Transverse colon (tissue), 4 donors: ENCODE results near the gene TXNL4B. TPM values are rescaled to one million over a fixed set of nuclear protein-coding genes. Genes with fewer than 3 reads are reported as not detected.

Experiments used
- DNase-seq: peaks from one replicate; pipeline ENCODE4 v3.0.0-alpha.2; 2019
- H3K27ac ChIP-seq, 4 donors: fragments of 200-600 bp; sonication (generic); 2 replicates each; pipeline ENCODE4 v1.5.1; 2016 to 2018; ENCODE audit warnings: inconsistent platforms in 4 of 4
- H3K27me3 ChIP-seq: fragments of 200-600 bp; sonication (generic); 2 replicates; pipeline ENCODE4 v1.5.1; 2017; ENCODE audit warnings: inconsistent platforms
- H3K36me3 ChIP-seq, 4 donors: fragments of 200-600 bp; sonication (generic); 2 replicates each; pipeline ENCODE4 v1.5.1; 2017 to 2019; ENCODE audit warnings: inconsistent platforms in 4 of 4
- H3K4me1 ChIP-seq, 4 donors: fragments of 200-600 bp; sonication (generic); 2 replicates each; pipeline ENCODE4 v1.5.1; 2017 to 2020; ENCODE audit warnings: inconsistent platforms in 4 of 4
- H3K4me3 ChIP-seq, 4 donors: fragments of 200-600 bp; sonication (generic); 1 replicate in 1 of 4; 2 replicates in 3 of 4; pipeline versions ENCODE4 v1.5.1 to v1.6.1; 2017 to 2019; ENCODE audit warnings: inconsistent platforms in 4 of 4
- H3K9me3 ChIP-seq, 2 donors: fragments of 200-600 bp; sonication (generic); 2 replicates each; pipeline ENCODE4 v1.5.1; 2017 to 2019; ENCODE audit warnings: inconsistent platforms in 2 of 2
- EP300 ChIP-seq: sonication (generic); formaldehyde crosslinking; IDR thresholded peaks from one replicate; pipeline ENCODE4 v1.6.1; 2017; ENCODE audit warnings: antibody characterized with exemption, low read depth
- POLR2A ChIP-seq: fragments of 450-650 bp; IDR thresholded peaks from one replicate; pipeline ENCODE4 v1.6.1; 2016; ENCODE audit warnings: antibody characterized with exemption, mild to moderate bottlenecking, moderate library complexity
- POLR2AphosphoS5 ChIP-seq, 3 donors: sonication (generic); formaldehyde crosslinking; IDR thresholded peaks; one replicate each; pipeline ENCODE4 v1.6.1; 2016; ENCODE audit warnings: antibody characterized with exemption in 3 of 3
- WGBS, 2 donors: methylation state at CpG; one replicate each; pipeline ENCODE4 v1.1.5; 2018; ENCODE audit warnings: low coverage in 1 of 2; 5-methylcytosine and 5-hydroxymethylcytosine counted together
- in situ Hi-C, 4 donors: fragments of 200-750 bp; cut with MboI; loops; one replicate each; pipeline versions ENCODE4 v1.15.0 to v1.15.1; 2017; ENCODE audit warnings: low sequenced_read_pairs in 3 of 4, low pct_ligation_motif_present in 1 of 4, low pct_unique_long_range_greater_than_20kb in 1 of 4
- intact Hi-C: fragments of 100-400 bp; cut with DNase I; formaldehyde crosslinking; loops from one replicate; pipeline ENCODE4 v1.15.1; 2023; ENCODE audit warnings: low total_unique reads
- total RNA-seq, 4 donors: library from RNA; depleted of rRNA; stranded (reverse); fragments of >200 nt; gene quantifications; one replicate each; pipeline ENCODE4 v1.1.0, GENCODE V29; 2016
- TF ChIP-seq, protein P1 (sequence below), 5 experiments: fragments of 200-600 bp in 3 of 5; fragments of 450-650 bp in 2 of 5; sonication (generic) in 3 of 5; IDR thresholded peaks; 1 replicate in 2 of 5; 2 replicates in 3 of 5; pipeline ENCODE4 v1.5.1; 2016 to 2017; ENCODE audit warnings: antibody characterized with exemption in 5 of 5, inconsistent platforms in 3 of 5, mild to moderate bottlenecking in 2 of 5, moderate library complexity in 1 of 5

The TXNL4B gene
- total RNA-seq, 4 donors from 2014 or later, result 9.8 to 23.9 (median 12.8) TPM

GRCh38 chr16:72044296-72044695 lies 49.1 kb downstream of the TXNL4B start:
- H3K9me3 ChIP-seq, result peaks cover 0 to 3% of the 10 kb centered on the region in 2 donors
- H3K4me1 ChIP-seq, result no peaks in the 10 kb centered on the region
- H3K36me3 ChIP-seq, result peaks cover 0 to 7% (median 0%) of the 10 kb centered on the region in 4 donors
- DNase-seq, result no peak
- TF ChIP-seq POLR2AphosphoS5 (IDR thresholded peaks at IDR 0.05), result no peak
- TF ChIP-seq EP300, result no peak
- TF ChIP-seq POLR2A, result no peak
- TF ChIP-seq, protein P1, sequence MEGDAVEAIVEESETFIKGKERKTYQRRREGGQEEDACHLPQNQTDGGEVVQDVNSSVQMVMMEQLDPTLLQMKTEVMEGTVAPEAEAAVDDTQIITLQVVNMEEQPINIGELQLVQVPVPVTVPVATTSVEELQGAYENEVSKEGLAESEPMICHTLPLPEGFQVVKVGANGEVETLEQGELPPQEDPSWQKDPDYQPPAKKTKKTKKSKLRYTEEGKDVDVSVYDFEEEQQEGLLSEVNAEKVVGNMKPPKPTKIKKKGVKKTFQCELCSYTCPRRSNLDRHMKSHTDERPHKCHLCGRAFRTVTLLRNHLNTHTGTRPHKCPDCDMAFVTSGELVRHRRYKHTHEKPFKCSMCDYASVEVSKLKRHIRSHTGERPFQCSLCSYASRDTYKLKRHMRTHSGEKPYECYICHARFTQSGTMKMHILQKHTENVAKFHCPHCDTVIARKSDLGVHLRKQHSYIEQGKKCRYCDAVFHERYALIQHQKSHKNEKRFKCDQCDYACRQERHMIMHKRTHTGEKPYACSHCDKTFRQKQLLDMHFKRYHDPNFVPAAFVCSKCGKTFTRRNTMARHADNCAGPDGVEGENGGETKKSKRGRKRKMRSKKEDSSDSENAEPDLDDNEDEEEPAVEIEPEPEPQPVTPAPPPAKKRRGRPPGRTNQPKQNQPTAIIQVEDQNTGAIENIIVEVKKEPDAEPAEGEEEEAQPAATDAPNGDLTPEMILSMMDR (IDR thresholded peaks at IDR 0.05), result no peak
- no peak overlapping the region for H3K27ac ChIP-seq
- WGBS, 2 donors, result 66 to 72% methylated on average over 6 of the region's 6 CpGs
- in situ Hi-C loops (no loop called here), intact Hi-C loops (no loop called here)
- H3K27me3 ChIP-seq, result no peaks in the 10 kb centered on the region
- H3K4me3 ChIP-seq, result no peak overlapping the region

DNA sequence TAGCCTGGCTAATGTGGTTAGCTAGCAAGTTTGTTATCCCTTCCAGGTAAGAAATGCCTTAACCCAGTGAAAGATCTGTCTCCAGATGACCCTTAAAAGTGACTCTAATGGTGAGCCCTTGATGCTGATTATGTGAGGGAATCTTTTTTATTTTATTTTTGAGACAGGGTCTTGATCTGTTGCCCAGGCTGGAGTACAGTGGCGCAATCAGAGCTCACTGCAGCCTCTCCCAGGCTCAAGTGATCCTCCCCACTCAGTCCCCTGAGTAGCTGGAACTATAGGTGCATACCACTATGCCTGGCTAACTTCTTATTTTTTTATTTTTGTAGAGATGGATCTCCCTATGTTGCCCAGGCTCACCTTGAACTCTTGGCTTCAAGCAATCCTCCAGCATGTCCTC lies 49.9 kb downstream of the TXNL4B start:
- Histone ChIP-seq H3K27me3 (no peaks in the 10 kb centered on the region), H3K4me3 (no peak overlapping the region), H3K27ac (no peak overlapping the region), H3K36me3 (peaks cover 0 to 7% (median 0%) of the 10 kb centered on the region in 4 donors), H3K4me1 (no peaks in the 10 kb centered on the region), H3K9me3 (no peaks in the 10 kb centered on the region)
- WGBS, 2 donors, result 100% methylated on average over 1 of the region's 1 CpG; no CpG with 5 or more reads in 1 of the 2 donors
- DNase-seq, result no peak
- in situ Hi-C loops (no loop called here), intact Hi-C loops (no loop called here)
- TF ChIP-seq POLR2A (no peak), POLR2AphosphoS5 (IDR thresholded peaks at IDR 0.05) (no peak), EP300 (no peak)
- TF ChIP-seq, protein P1 (IDR thresholded peaks at IDR 0.05), result no peak

- in situ Hi-C loops (no loop called here), intact Hi-C loops (no loop called here)
- H3K27ac ChIP-seq, result no peak overlapping the region
- DNase-seq, result no peak
- 86 to 87% methylated on average over 1 to 3 of the region's 3 CpGs for WGBS, 2 donors
- no peaks in the 10 kb centered on the region for H3K27me3 ChIP-seq
- H3K9me3 ChIP-seq, result no peaks in the 10 kb centered on the region
- H3K36me3 ChIP-seq, result peaks cover 0 to 7% (median 0%) of the 10 kb centered on the region in 4 donors
- H3K4me1 ChIP-seq, result no peaks in the 10 kb centered on the region
- TF ChIP-seq, protein P1 (IDR thresholded peaks at IDR 0.05), result no peak
- TF ChIP-seq POLR2AphosphoS5 (IDR thresholded peaks at IDR 0.05) (no peak), EP300 (no peak), POLR2A (no peak)
- no peak overlapping the region for H3K4me3 ChIP-seq
Measured at GRCh38 chr16:72043058-72043457, 50.4 kb downstream of the TXNL4B start.

- in situ Hi-C loops, result no loop called here
- Histone ChIP-seq H3K4me1 (no peaks in the 10 kb centered on the region), H3K36me3 (peaks cover 0 to 7% (median 0%) of the 10 kb centered on the region in 4 donors), H3K4me3 (no peak overlapping the region), H3K27ac (no peak overlapping the region), H3K27me3 (no peaks in the 10 kb centered on the region), H3K9me3 (no peaks in the 10 kb centered on the region)
- TF ChIP-seq, protein P1 (IDR thresholded peaks at IDR 0.05), result no peak
- no peak for TF ChIP-seq POLR2A
- TF ChIP-seq EP300, result no peak
- TF ChIP-seq POLR2AphosphoS5 (IDR thresholded peaks at IDR 0.05), result no peak
- WGBS, 2 donors, result 56 to 60% methylated on average over 2 of the region's 2 CpGs
- intact Hi-C loops, result no loop called here
- DNase-seq, result no peak
Measured at GRCh38 chr16:72042157-72042660, 51.2 kb downstream of the TXNL4B start.
